OCI-M2 (cell line): ENCODE measurements around the gene IL9.

Source experiments
- DNase-seq: peaks from one replicate; lab custom pipeline; 2025; ENCODE audit not compliant: unreplicated experiment; lab: John Stamatoyannopoulos, UW

IL9 gene

GRCh38 chr5:135891791-135892190 is 3.9 kb downstream of the IL9 start:
- no peak for DNase-seq

GRCh38 chr5:135891268-135891667 is 4.4 kb downstream of the IL9 start:
- DNase-seq = no peak

- no peak for DNase-seq
Measured at GRCh38 chr5:135890867-135891266, 4.8 kb downstream of the IL9 start.

- no peak for DNase-seq
Measured at GRCh38 chr5:135890296-135890695, 5.3 kb downstream of the IL9 start.

GRCh38 chr5:135887881-135888614 is 7.6 kb downstream of the IL9 start:
- DNase-seq = no peak

- peak; percentile 4 for DNase-seq
Measured at GRCh38 chr5:135887447-135887864, 8.2 kb downstream of the IL9 start.

GRCh38 chr5:135886136-135886535 is 9.5 kb downstream of the IL9 start:
- no peak for DNase-seq

GRCh38 chr5:135885031-135885430 is 10.6 kb downstream of the IL9 start:
- no peak for DNase-seq

GRCh38 chr5:135883441-135883840 is 12.2 kb downstream of the IL9 start:
- DNase-seq = no peak

- DNase-seq = no peak
Measured at GRCh38 chr5:135883026-135883425, 12.6 kb downstream of the IL9 start.

GRCh38 chr5:135881819-135882218 is 13.8 kb downstream of the IL9 start:
- DNase-seq = no peak

GRCh38 chr5:135881244-135881643 is 14.4 kb downstream of the IL9 start:
- DNase-seq = no peak

GRCh38 chr5:135880801-135881200 is 14.8 kb downstream of the IL9 start:
- no peak for DNase-seq

GRCh38 chr5:135880278-135880677 is 15.4 kb downstream of the IL9 start:
- DNase-seq = no peak

GRCh38 chr5:135879591-135879990 is 16.1 kb downstream of the IL9 start:
- DNase-seq = no peak

GRCh38 chr5:135878156-135878620 is 17.5 kb downstream of the IL9 start:
- no peak for DNase-seq

GRCh38 chr5:135877570-135878155 is 18.0 kb downstream of the IL9 start:
- DNase-seq = no peak

GRCh38 chr5:135876146-135876545 is 19.5 kb downstream of the IL9 start:
- DNase-seq = no peak

GRCh38 chr5:135875567-135875966 is 20.1 kb downstream of the IL9 start:
- no peak for DNase-seq

GRCh38 chr5:135874461-135874860 is 21.2 kb downstream of the IL9 start:
- DNase-seq = no peak

GRCh38 chr5:135873831-135874230 is 21.8 kb downstream of the IL9 start:
- DNase-seq = no peak

GRCh38 chr5:135871268-135871915 is 24.2 kb downstream of the IL9 start:
- no peak for DNase-seq
